MM.1S (cell line): Measurements from ENCODE around the gene MAP3K13.

Source experiments
- CTCF ChIP-seq: fragments of 300-600 bp; sonication (generic); IDR thresholded peaks from 2 replicates; pipeline ENCODE4 v1.5.1; 2016; ENCODE audit warnings: antibody characterized with exemption, low read length, mixed read lengths
- EZH2 ChIP-seq: fragments of 300-600 bp; sonication (generic); optimal IDR thresholded peaks from 2 replicates; pipeline ENCODE3; 2017; ENCODE audit warnings: low read depth, mild to moderate bottlenecking, antibody characterized with exemption, low read length, mixed read lengths

DNA sequence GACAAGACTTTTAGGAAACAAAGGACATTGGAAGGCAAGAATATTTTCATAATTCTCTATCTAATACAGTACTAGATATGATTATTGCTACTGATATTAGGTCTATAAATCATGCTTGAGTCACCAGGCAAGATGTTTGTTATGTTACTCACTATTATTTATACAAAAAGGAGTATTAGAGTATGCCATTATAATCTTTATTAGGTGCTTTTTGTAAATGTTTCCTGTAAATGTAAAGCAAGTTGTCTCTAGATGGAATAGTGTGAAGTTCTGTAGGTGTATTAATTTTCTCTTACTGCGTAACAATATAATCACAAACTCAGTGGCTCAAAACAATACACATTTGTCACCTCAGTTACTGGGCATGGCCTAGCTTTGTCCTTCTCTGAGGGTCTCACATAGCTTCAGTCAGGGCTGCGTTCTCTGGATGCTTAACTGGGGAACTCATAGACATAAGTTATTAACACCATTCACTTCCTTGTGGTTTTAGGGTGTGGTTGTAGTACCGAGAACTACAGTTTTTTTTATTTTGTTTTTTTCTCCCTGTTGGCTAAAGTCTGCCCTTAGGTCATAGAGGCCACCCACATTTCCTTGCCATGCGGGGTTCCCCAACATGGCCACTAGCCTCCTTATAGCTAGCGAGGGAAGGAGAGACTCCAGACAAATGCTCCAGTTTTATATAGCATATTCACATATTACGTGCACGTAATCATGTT lies 20.3 kb upstream of the MAP3K13 start:
- TF ChIP-seq EZH2: no peak
- no peak for TF ChIP-seq CTCF
